ENCODE data around the gene SFSWAP. TPM values are rescaled to one million over a fixed set of nuclear protein-coding genes. Genes with fewer than 3 reads are reported as not detected.
"Not testable (repeated sequence)": the region's sequence is repeated elsewhere in the genome, so short reads cannot be mapped to it uniquely, and the experiment has no call there.

Gene SFSWAP
- total RNA-seq, 1 experiment from 2014 or later, result 50.4 TPM

GRCh38 chr12:131742761-131743160, 31.9 kb downstream of the SFSWAP start:
- intact Hi-C loops (cut with micrococcal nuclease); CTCF ChIA-PET; H3K4me3 ChIP-seq (replicated peaks in 1 of 2; ENCODE audit: low read depth in 1 of 2, low read length in 2 of 2); RAD21 ChIA-PET (ENCODE audit: low non-redundant PET in 1 of 2, low total read pairs in 2 of 2, uncharacterized antibody in 2 of 2, unreplicated experiment in 2 of 2); H4K20me1 ChIP-seq (ENCODE audit: insufficient read depth); POLR2A ChIA-PET; H3K4me2 ChIP-seq (ENCODE audit: low read length); H3K4me1 ChIP-seq (ENCODE audit: control insufficient read depth in 1 of 2, insufficient read depth in 2 of 2, low read length in 2 of 2); BruUV-seq (replicated peaks); H3K9me2 ChIP-seq (ENCODE audit: insufficient read depth); H3K27ac ChIP-seq (ENCODE audit: low read depth, low read length); H3K9ac ChIP-seq (ENCODE audit: low read length); ATAC-seq; H3K27me3 ChIP-seq (ENCODE audit: insufficient read depth, low read length); DNase-seq (ENCODE audit: low read depth, low spot score); H2AFZ ChIP-seq (ENCODE audit: low read depth, low read length, poor library complexity, severe bottlenecking): not testable (repeated sequence)
- Histone ChIP-seq H3K9me3 (ENCODE audit: control insufficient read depth in 1 of 2, insufficient read depth in 1 of 2, low read depth in 1 of 2, low read length in 2 of 2) (peaks cover 4 to 15% of the 10 kb centered on the region in 2 experiments), H3K36me3 (ENCODE audit: control insufficient read depth in 1 of 2, insufficient read depth in 2 of 2, low read length in 2 of 2) (peaks cover 26 to 65% of the 10 kb centered on the region in 2 experiments), H3K79me2 (ENCODE audit: insufficient read depth, low read length) (peaks cover 22% of the 10 kb centered on the region)

GRCh38 chr12:131743410-131743809, 32.5 kb downstream of the SFSWAP start:
- H3K9ac ChIP-seq (ENCODE audit: low read length); H3K4me2 ChIP-seq (ENCODE audit: low read length); DNase-seq (ENCODE audit: low read depth, low spot score); H3K4me3 ChIP-seq (replicated peaks in 1 of 2; ENCODE audit: low read depth in 1 of 2, low read length in 2 of 2); POLR2A ChIA-PET; intact Hi-C loops (cut with micrococcal nuclease); RAD21 ChIA-PET (ENCODE audit: low non-redundant PET in 1 of 2, low total read pairs in 2 of 2, uncharacterized antibody in 2 of 2, unreplicated experiment in 2 of 2); H2AFZ ChIP-seq (ENCODE audit: low read depth, low read length, poor library complexity, severe bottlenecking); H3K27ac ChIP-seq (ENCODE audit: low read depth, low read length); CTCF ChIA-PET; ATAC-seq; H3K9me2 ChIP-seq (ENCODE audit: insufficient read depth); H3K4me1 ChIP-seq (ENCODE audit: control insufficient read depth in 1 of 2, insufficient read depth in 2 of 2, low read length in 2 of 2); H3K27me3 ChIP-seq (ENCODE audit: insufficient read depth, low read length); H4K20me1 ChIP-seq (ENCODE audit: insufficient read depth); BruUV-seq (replicated peaks): not testable (repeated sequence)
- Histone ChIP-seq H3K79me2 (ENCODE audit: insufficient read depth, low read length) (peaks cover 17% of the 10 kb centered on the region), H3K9me3 (ENCODE audit: control insufficient read depth in 1 of 2, insufficient read depth in 1 of 2, low read depth in 1 of 2, low read length in 2 of 2) (peaks cover 4 to 15% of the 10 kb centered on the region in 2 experiments), H3K36me3 (ENCODE audit: control insufficient read depth in 1 of 2, insufficient read depth in 2 of 2, low read length in 2 of 2) (peaks cover 26 to 62% of the 10 kb centered on the region in 2 experiments)

- RAD21 ChIA-PET (ENCODE audit: low non-redundant PET in 1 of 2, low total read pairs in 2 of 2, uncharacterized antibody in 2 of 2, unreplicated experiment in 2 of 2), result not testable (repeated sequence)
Measured at GRCh38 chr12:131743880-131744279, 33.0 kb downstream of the SFSWAP start.

GRCh38 chr12:131744675-131745074, 33.8 kb downstream of the SFSWAP start:
- H3K79me2 ChIP-seq (ENCODE audit: insufficient read depth, low read length), result peaks cover 23% of the 10 kb centered on the region
- H3K27ac ChIP-seq (ENCODE audit: low read depth, low read length); RAD21 ChIA-PET (ENCODE audit: low non-redundant PET in 1 of 2, low total read pairs in 2 of 2, uncharacterized antibody in 2 of 2, unreplicated experiment in 2 of 2); H3K9me2 ChIP-seq (ENCODE audit: insufficient read depth); H2AFZ ChIP-seq (ENCODE audit: low read depth, low read length, poor library complexity, severe bottlenecking); intact Hi-C loops (cut with micrococcal nuclease); H3K4me1 ChIP-seq (ENCODE audit: control insufficient read depth in 1 of 2, insufficient read depth in 2 of 2, low read length in 2 of 2); POLR2A ChIA-PET; ATAC-seq; H3K4me3 ChIP-seq (replicated peaks in 1 of 2; ENCODE audit: low read depth in 1 of 2, low read length in 2 of 2); H3K4me2 ChIP-seq (ENCODE audit: low read length); H3K27me3 ChIP-seq (ENCODE audit: insufficient read depth, low read length); DNase-seq (ENCODE audit: low read depth, low spot score); H3K9ac ChIP-seq (ENCODE audit: low read length); H4K20me1 ChIP-seq (ENCODE audit: insufficient read depth); CTCF ChIA-PET; BruUV-seq (replicated peaks): not testable (repeated sequence)
- peaks cover 4 to 15% of the 10 kb centered on the region in 2 experiments for H3K9me3 ChIP-seq (ENCODE audit: control insufficient read depth in 1 of 2, insufficient read depth in 1 of 2, low read depth in 1 of 2, low read length in 2 of 2)
- peaks cover 17 to 62% of the 10 kb centered on the region in 2 experiments for H3K36me3 ChIP-seq (ENCODE audit: control insufficient read depth in 1 of 2, insufficient read depth in 2 of 2, low read length in 2 of 2)

More at GRCh38 chr12:131743880-131744279, 33.0 kb downstream of the SFSWAP start:
- CTCF ChIA-PET; H2AFZ ChIP-seq (ENCODE audit: low read depth, low read length, poor library complexity, severe bottlenecking); ATAC-seq; H3K27ac ChIP-seq (ENCODE audit: low read depth, low read length); H3K9ac ChIP-seq (ENCODE audit: low read length); H4K20me1 ChIP-seq (ENCODE audit: insufficient read depth); H3K4me1 ChIP-seq (ENCODE audit: control insufficient read depth in 1 of 2, insufficient read depth in 2 of 2, low read length in 2 of 2); BruUV-seq (replicated peaks); H3K4me2 ChIP-seq (ENCODE audit: low read length); H3K9me2 ChIP-seq (ENCODE audit: insufficient read depth); POLR2A ChIA-PET; DNase-seq (ENCODE audit: low read depth, low spot score); H3K27me3 ChIP-seq (ENCODE audit: insufficient read depth, low read length); intact Hi-C loops (cut with micrococcal nuclease); H3K4me3 ChIP-seq (replicated peaks in 1 of 2; ENCODE audit: low read depth in 1 of 2, low read length in 2 of 2): not testable (repeated sequence)
- H3K9me3 ChIP-seq (ENCODE audit: control insufficient read depth in 1 of 2, insufficient read depth in 1 of 2, low read depth in 1 of 2, low read length in 2 of 2), result peaks cover 4 to 15% of the 10 kb centered on the region in 2 experiments
- H3K36me3 ChIP-seq (ENCODE audit: control insufficient read depth in 1 of 2, insufficient read depth in 2 of 2, low read length in 2 of 2), result peaks cover 21 to 63% of the 10 kb centered on the region in 2 experiments
- peaks cover 17% of the 10 kb centered on the region for H3K79me2 ChIP-seq (ENCODE audit: insufficient read depth, low read length)
